Measurements from ENCODE around the gene RNF138.
"Not testable (repeated sequence)": the region's sequence is repeated elsewhere in the genome, so short reads cannot be mapped to it uniquely, and the experiment has no call there.

RNF138 gene

DNA sequence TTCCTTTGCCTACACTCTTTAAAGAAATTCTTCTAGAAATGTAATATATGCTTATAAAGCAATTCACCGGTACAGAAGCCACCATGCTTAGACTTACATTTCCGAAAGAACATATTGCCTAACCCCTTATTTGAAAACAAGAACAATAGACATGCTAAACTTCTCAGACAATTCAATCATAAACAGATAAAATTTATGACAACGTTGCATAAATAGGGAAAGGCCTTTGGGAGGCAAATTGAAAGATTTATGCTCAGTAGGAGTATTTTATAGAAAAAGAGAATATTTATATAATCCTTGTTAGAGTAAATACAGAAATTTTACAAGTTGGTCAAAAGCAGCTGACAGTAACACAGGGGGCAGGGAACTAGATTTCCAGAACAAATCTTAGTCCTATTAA lies 82.0 kb downstream of the RNF138 start:
- TF ChIP-seq, protein P1, sequence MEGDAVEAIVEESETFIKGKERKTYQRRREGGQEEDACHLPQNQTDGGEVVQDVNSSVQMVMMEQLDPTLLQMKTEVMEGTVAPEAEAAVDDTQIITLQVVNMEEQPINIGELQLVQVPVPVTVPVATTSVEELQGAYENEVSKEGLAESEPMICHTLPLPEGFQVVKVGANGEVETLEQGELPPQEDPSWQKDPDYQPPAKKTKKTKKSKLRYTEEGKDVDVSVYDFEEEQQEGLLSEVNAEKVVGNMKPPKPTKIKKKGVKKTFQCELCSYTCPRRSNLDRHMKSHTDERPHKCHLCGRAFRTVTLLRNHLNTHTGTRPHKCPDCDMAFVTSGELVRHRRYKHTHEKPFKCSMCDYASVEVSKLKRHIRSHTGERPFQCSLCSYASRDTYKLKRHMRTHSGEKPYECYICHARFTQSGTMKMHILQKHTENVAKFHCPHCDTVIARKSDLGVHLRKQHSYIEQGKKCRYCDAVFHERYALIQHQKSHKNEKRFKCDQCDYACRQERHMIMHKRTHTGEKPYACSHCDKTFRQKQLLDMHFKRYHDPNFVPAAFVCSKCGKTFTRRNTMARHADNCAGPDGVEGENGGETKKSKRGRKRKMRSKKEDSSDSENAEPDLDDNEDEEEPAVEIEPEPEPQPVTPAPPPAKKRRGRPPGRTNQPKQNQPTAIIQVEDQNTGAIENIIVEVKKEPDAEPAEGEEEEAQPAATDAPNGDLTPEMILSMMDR (IDR thresholded peaks at IDR 0.05; ENCODE audit: control insufficient read depth, extremely low read depth, insufficient read depth), result no peak
- DNase-seq (ENCODE audit: low read depth), result no peak
- H3K4me3 ChIP-seq (ENCODE audit: low read depth, low read length), result no peak overlapping the region

DNA sequence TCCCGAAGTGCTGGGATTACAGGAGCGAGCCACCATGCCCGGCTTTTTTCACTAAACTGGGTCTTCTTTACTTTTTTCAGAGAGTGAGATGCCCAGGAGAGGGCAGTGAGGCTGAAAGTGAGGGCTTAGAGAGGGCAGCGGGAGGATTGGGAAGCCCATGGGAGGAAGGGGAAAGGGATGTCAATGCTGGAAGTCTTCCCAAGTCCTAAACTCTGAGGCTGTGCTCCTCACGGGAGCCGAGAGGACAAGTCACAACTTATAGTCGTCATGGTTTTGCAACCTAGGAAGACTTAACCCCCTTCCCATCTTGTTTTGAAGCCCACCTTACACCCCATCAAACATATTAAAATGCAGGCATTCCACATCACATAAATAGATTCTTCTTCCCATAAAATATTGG lies 83.0 kb downstream of the RNF138 start:
- H3K4me3 ChIP-seq (ENCODE audit: low read depth, low read length), result no peak overlapping the region
- TF ChIP-seq, protein P1 (IDR thresholded peaks at IDR 0.05; ENCODE audit: control insufficient read depth, extremely low read depth, insufficient read depth), result no peak
- no peak for DNase-seq (ENCODE audit: low read depth)

DNA sequence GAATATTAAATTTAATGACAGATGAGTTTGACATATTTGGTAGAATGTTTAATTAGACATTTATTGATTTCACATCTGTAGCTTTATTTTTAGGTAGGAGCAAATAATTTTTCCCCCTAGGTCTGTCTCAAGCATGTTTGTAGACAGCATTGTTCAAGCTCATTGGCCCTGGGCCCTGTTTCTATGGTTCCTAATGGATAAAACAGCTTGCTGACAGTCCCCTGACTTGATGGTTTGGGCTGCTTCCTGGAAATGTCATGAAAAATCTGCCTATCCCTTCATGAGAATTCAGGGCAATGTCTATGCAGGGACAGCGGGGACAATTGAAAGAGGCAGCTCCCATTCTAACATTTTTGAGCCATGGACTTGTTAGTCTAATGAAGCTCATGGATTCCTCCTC lies 83.6 kb downstream of the RNF138 start:
- H3K4me3 ChIP-seq (ENCODE audit: low read depth, low read length), result no peak overlapping the region
- TF ChIP-seq, protein P1 (IDR thresholded peaks at IDR 0.05; ENCODE audit: control insufficient read depth, extremely low read depth, insufficient read depth), result no peak
- DNase-seq (ENCODE audit: low read depth), result no peak

GRCh38 chr18:32176745-32177144 lies 85.1 kb downstream of the RNF138 start:
- DNase-seq (ENCODE audit: low read depth); H3K4me3 ChIP-seq (ENCODE audit: low read depth, low read length): not testable (repeated sequence)

DNA sequence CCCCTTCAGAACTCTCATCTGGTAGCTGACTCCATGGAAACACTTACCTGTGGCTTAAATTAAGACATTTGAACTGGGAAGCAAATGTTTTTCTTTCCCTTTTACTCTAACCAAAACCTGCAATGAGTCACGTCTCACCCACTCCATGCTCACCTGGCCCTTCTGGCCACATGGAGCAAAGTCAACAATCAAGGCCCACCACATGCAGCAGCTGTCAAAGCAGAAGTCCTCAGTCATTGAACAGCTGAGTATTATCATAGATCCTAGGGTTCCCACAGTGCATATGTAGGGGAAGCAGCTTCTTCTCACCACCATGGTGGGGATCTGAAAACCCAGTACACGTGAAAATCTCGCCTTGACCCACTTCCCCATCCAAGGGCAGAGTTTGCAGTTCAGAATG lies 85.9 kb downstream of the RNF138 start:
- no peak for DNase-seq (ENCODE audit: low read depth)
- H3K4me3 ChIP-seq (ENCODE audit: low read depth, low read length), result no peak overlapping the region
- TF ChIP-seq, protein P1 (IDR thresholded peaks at IDR 0.05; ENCODE audit: control insufficient read depth, extremely low read depth, insufficient read depth), result no peak

Measured in LNCaP clone FGC (cell line).